ENCODE results near the gene RPP38.

DNA sequence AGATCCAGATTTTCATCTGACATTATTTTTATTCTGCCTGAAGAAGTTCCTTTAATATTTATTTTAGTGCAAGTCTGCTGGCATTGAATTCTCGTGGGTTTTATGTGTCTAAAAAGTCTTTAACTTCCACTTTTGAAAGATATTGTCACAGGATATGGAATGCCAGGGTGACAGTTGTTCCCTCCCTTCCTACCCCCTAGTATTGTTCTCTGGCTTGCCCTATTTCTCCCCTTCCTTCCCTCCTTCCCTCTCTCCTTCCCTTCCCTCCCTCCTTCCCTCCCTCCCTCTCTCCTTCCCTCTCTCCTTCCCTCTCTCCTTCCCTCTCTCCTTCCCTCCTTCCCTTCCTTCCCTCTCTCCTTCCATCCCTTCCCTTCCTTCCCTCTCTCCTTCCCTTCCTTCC is 38.5 kb upstream of the RPP38 start:
- TF ChIP-seq POLR2AphosphoS5 (IDR thresholded peaks at IDR 0.05; ENCODE audit: low read depth, low read length) (no peak), SIN3A (IDR thresholded peaks at IDR 0.05; ENCODE audit: borderline replicate concordance, insufficient read depth, low read length) (no peak)

All from PFSK-1 (cell line).